Measurements from ENCODE around the gene BRWD1.

Gene BRWD1

GRCh38 chr21:39307466-39307865 is 6.0 kb downstream of the BRWD1 start:
- Histone ChIP-seq H3K27me3 (ENCODE audit: control insufficient read depth, insufficient read depth, low read length) (no peaks in the 10 kb centered on the region), H3K36me3 (ENCODE audit: control insufficient read depth, insufficient read depth, low read length) (peaks cover 2% of the 10 kb centered on the region), H3K4me1 (ENCODE audit: control insufficient read depth, insufficient read depth, low read length) (peaks cover 7% of the 10 kb centered on the region), H3K27ac (ENCODE audit: low read depth, low read length) (no peak overlapping the region), H3K4me3 (ENCODE audit: low read length) (no peak overlapping the region), H3K9ac (ENCODE audit: low read length) (no peak overlapping the region)

DNA sequence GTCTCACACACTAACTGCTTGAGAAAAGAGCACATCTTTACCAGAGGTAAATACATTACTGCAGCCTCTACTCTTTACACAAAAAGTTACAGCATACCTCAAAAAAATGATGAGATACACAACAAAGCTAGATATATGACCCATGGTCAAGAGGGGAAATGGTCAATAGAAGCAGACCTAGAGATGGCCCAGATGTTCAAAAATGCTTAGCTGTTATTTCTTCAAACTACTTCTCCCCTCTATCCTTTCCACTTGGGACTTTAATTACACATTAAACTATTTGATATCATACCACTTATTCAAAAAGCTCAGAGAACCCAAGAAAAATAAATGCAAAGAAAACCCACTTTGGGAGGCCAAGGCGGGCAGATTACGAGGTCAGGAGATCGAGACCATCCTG is 12.8 kb downstream of the BRWD1 start:
- Histone ChIP-seq H3K27me3 (ENCODE audit: control insufficient read depth, insufficient read depth, low read length) (no peaks in the 10 kb centered on the region), H3K4me3 (ENCODE audit: low read length) (no peak overlapping the region), H3K9ac (ENCODE audit: low read length) (no peak overlapping the region), H3K4me1 (ENCODE audit: control insufficient read depth, insufficient read depth, low read length) (no peaks in the 10 kb centered on the region), H3K27ac (ENCODE audit: low read depth, low read length) (no peak overlapping the region), H3K36me3 (ENCODE audit: control insufficient read depth, insufficient read depth, low read length) (peaks cover 16% of the 10 kb centered on the region)

DNA sequence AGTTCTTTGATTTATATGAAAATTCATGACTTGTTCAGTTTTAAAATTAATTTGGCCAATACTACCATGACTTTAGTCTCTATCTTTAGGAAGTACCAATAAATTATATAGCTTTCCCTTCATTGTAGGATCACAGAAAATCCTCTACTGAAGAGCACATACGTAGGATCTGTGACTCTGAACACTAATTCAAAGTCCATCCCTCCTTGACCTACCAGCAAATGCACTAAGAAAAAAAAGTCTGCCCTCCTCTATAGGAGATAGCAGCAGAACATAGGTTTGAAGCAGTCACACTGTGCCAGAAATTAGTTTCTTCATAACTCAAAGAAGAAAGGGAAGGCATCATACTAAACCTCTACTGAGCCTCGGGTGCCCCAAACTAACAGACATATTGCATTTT is 16.5 kb downstream of the BRWD1 start:
- Histone ChIP-seq H3K27me3 (ENCODE audit: control insufficient read depth, insufficient read depth, low read length) (no peaks in the 10 kb centered on the region), H3K9ac (ENCODE audit: low read length) (no peak overlapping the region), H3K27ac (ENCODE audit: low read depth, low read length) (no peak overlapping the region), H3K4me1 (ENCODE audit: control insufficient read depth, insufficient read depth, low read length) (no peaks in the 10 kb centered on the region), H3K4me3 (ENCODE audit: low read length) (no peak overlapping the region), H3K36me3 (ENCODE audit: control insufficient read depth, insufficient read depth, low read length) (peaks cover 18% of the 10 kb centered on the region)

- Histone ChIP-seq H3K27me3 (ENCODE audit: control insufficient read depth, insufficient read depth, low read length) (no peaks in the 10 kb centered on the region), H3K27ac (ENCODE audit: low read depth, low read length) (no peak overlapping the region), H3K9ac (ENCODE audit: low read length) (no peak overlapping the region), H3K4me3 (ENCODE audit: low read length) (no peak overlapping the region), H3K36me3 (ENCODE audit: control insufficient read depth, insufficient read depth, low read length) (peaks cover 17% of the 10 kb centered on the region), H3K4me1 (ENCODE audit: control insufficient read depth, insufficient read depth, low read length) (no peaks in the 10 kb centered on the region)
Measured at GRCh38 chr21:39288987-39289386, 24.4 kb downstream of the BRWD1 start.

GRCh38 chr21:39282911-39283310 is 30.5 kb downstream of the BRWD1 start:
- Histone ChIP-seq H3K9ac (ENCODE audit: low read length) (no peak overlapping the region), H3K27me3 (ENCODE audit: control insufficient read depth, insufficient read depth, low read length) (no peaks in the 10 kb centered on the region), H3K27ac (ENCODE audit: low read depth, low read length) (no peak overlapping the region), H3K4me1 (ENCODE audit: control insufficient read depth, insufficient read depth, low read length) (no peaks in the 10 kb centered on the region), H3K36me3 (ENCODE audit: control insufficient read depth, insufficient read depth, low read length) (peaks cover 4% of the 10 kb centered on the region), H3K4me3 (ENCODE audit: low read length) (no peak overlapping the region)

DNA sequence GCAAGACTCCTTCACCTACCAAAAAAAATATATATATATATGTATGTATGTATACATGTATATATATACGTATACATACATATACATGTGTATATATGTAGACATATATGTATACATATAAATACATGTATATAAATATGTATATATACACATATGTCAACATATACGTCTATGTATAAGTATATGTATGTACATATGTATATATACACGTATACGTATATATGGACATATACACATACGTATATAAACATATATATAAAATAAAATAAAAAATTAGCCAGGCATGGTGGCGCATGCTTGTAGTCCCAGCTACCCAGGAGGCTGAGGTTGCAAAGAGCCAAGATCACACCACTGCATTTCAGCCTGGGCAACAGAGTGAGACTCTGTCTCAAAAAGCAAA is 31.6 kb downstream of the BRWD1 start:
- Histone ChIP-seq H3K27ac (ENCODE audit: low read depth, low read length) (no peak overlapping the region), H3K4me3 (ENCODE audit: low read length) (no peak overlapping the region), H3K36me3 (ENCODE audit: control insufficient read depth, insufficient read depth, low read length) (peaks cover 5% of the 10 kb centered on the region), H3K9ac (ENCODE audit: low read length) (no peak overlapping the region), H3K27me3 (ENCODE audit: control insufficient read depth, insufficient read depth, low read length) (no peaks in the 10 kb centered on the region), H3K4me1 (ENCODE audit: control insufficient read depth, insufficient read depth, low read length) (no peaks in the 10 kb centered on the region)

DNA sequence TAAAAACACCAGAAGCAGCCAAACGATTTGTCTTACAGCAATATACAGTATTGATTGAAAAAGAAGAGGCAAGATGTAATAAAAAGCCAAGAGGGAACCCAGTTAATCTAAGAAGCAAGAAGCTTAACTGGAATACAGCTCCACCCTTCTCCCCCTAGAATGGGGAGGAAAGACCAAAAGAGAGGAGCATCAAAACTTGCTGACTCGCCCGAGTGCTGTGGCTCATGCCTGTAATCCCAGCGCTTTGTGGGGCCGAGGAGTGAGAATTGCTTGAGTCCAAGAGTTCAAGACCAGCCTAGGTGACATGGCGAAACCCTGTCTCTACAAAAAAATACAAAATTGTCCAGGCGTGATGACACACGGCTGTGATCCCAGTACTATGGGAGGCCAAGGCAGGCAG is 32.2 kb downstream of the BRWD1 start:
- Histone ChIP-seq H3K4me3 (ENCODE audit: low read length) (no peak overlapping the region), H3K27ac (ENCODE audit: low read depth, low read length) (no peak overlapping the region), H3K9ac (ENCODE audit: low read length) (no peak overlapping the region), H3K36me3 (ENCODE audit: control insufficient read depth, insufficient read depth, low read length) (peaks cover 5% of the 10 kb centered on the region), H3K4me1 (ENCODE audit: control insufficient read depth, insufficient read depth, low read length) (no peaks in the 10 kb centered on the region), H3K27me3 (ENCODE audit: control insufficient read depth, insufficient read depth, low read length) (no peaks in the 10 kb centered on the region)

- no peak overlapping the region for H3K9ac ChIP-seq (ENCODE audit: low read length)
- peaks cover 4% of the 10 kb centered on the region for H3K36me3 ChIP-seq (ENCODE audit: control insufficient read depth, insufficient read depth, low read length)
- H3K27me3 ChIP-seq (ENCODE audit: control insufficient read depth, insufficient read depth, low read length), result no peaks in the 10 kb centered on the region
- no peaks in the 10 kb centered on the region for H3K4me1 ChIP-seq (ENCODE audit: control insufficient read depth, insufficient read depth, low read length)
- H3K27ac ChIP-seq (ENCODE audit: low read depth, low read length), result no peak overlapping the region
- no peak overlapping the region for H3K4me3 ChIP-seq (ENCODE audit: low read length)
Measured at GRCh38 chr21:39269620-39270019, 43.8 kb downstream of the BRWD1 start.

DNA sequence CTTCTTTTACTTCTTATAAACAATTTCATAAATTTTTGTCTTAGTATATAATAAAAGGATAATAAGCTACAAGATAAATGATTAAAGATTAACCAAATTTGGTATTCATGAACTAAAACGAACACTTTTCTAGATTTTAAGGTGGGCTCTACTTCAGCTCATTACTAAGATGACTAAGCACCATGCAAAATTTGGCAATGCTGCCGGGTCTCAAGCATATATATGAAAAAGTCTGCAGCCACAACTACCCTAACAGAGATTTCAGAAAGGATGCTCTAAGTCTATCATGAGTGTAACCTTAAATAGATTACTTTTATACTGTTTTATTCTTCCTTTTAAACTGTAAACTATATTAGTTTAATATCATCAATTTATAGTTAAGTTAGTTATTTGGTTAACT is 47.8 kb downstream of the BRWD1 start:
- Histone ChIP-seq H3K36me3 (ENCODE audit: control insufficient read depth, insufficient read depth, low read length) (peaks cover 2% of the 10 kb centered on the region), H3K27ac (ENCODE audit: low read depth, low read length) (no peak overlapping the region), H3K9ac (ENCODE audit: low read length) (no peak overlapping the region), H3K4me3 (ENCODE audit: low read length) (no peak overlapping the region), H3K27me3 (ENCODE audit: control insufficient read depth, insufficient read depth, low read length) (no peaks in the 10 kb centered on the region), H3K4me1 (ENCODE audit: control insufficient read depth, insufficient read depth, low read length) (no peaks in the 10 kb centered on the region)

GRCh38 chr21:39263372-39263771 is 50.1 kb downstream of the BRWD1 start:
- Histone ChIP-seq H3K27me3 (ENCODE audit: control insufficient read depth, insufficient read depth, low read length) (no peaks in the 10 kb centered on the region), H3K4me3 (ENCODE audit: low read length) (no peak overlapping the region), H3K4me1 (ENCODE audit: control insufficient read depth, insufficient read depth, low read length) (no peaks in the 10 kb centered on the region), H3K27ac (ENCODE audit: low read depth, low read length) (no peak overlapping the region), H3K9ac (ENCODE audit: low read length) (no peak overlapping the region), H3K36me3 (ENCODE audit: control insufficient read depth, insufficient read depth, low read length) (peaks cover 6% of the 10 kb centered on the region)

DNA sequence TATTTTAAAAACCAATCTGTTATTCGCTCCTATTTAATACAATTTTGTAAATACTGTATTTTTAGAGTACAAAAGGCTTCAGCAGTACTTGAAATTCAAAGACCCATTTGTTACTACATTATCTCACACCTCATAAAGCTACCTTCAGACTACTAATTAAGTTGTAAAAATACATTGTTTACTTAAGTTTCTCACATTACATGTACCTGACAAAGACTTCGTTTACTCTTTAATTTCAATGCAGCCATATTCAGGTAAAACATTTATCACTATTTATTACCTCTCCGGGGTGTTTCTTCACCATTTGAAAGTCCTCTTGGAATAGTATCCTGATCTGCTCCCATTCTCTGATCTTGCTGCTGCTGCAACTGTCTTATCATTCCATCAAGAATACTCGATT is 55.2 kb downstream of the BRWD1 start:
- H3K27ac ChIP-seq (ENCODE audit: low read depth, low read length), result no peak overlapping the region
- H3K4me1 ChIP-seq (ENCODE audit: control insufficient read depth, insufficient read depth, low read length), result no peaks in the 10 kb centered on the region
- H3K9ac ChIP-seq (ENCODE audit: low read length), result no peak overlapping the region
- no peaks in the 10 kb centered on the region for H3K27me3 ChIP-seq (ENCODE audit: control insufficient read depth, insufficient read depth, low read length)
- no peak overlapping the region for H3K4me3 ChIP-seq (ENCODE audit: low read length)
- peaks cover 6% of the 10 kb centered on the region for H3K36me3 ChIP-seq (ENCODE audit: control insufficient read depth, insufficient read depth, low read length)

GRCh38 chr21:39251326-39251725 is 62.1 kb downstream of the BRWD1 start:
- H3K36me3 ChIP-seq (ENCODE audit: control insufficient read depth, insufficient read depth, low read length), result no peaks in the 10 kb centered on the region
- H3K9ac ChIP-seq (ENCODE audit: low read length), result no peak overlapping the region
- H3K4me1 ChIP-seq (ENCODE audit: control insufficient read depth, insufficient read depth, low read length), result peaks cover 3% of the 10 kb centered on the region
- H3K27ac ChIP-seq (ENCODE audit: low read depth, low read length), result no peak overlapping the region
- H3K4me3 ChIP-seq (ENCODE audit: low read length), result no peak overlapping the region
- H3K27me3 ChIP-seq (ENCODE audit: control insufficient read depth, insufficient read depth, low read length), result no peaks in the 10 kb centered on the region

GRCh38 chr21:39238275-39238674 is 75.2 kb downstream of the BRWD1 start:
- no peak overlapping the region for H3K27ac ChIP-seq (ENCODE audit: low read depth, low read length)
- peaks cover 22% of the 10 kb centered on the region for H3K36me3 ChIP-seq (ENCODE audit: control insufficient read depth, insufficient read depth, low read length)
- H3K27me3 ChIP-seq (ENCODE audit: control insufficient read depth, insufficient read depth, low read length), result no peaks in the 10 kb centered on the region
- H3K9ac ChIP-seq (ENCODE audit: low read length), result no peak overlapping the region
- H3K4me1 ChIP-seq (ENCODE audit: control insufficient read depth, insufficient read depth, low read length), result no peaks in the 10 kb centered on the region
- H3K4me3 ChIP-seq (ENCODE audit: low read length), result no peak overlapping the region
